Activated CD8-positive, alpha-beta memory T cell treated with anti-CD3 and anti-CD28 coated beads, Interleukin-2, amount 50 U/mL, for 1 hour (primary cell): ENCODE measurements around the gene SCRN3.
"Not testable (repeated sequence)": the region's sequence is repeated elsewhere in the genome, so short reads cannot be mapped to it uniquely, and the experiment has no call there.

Experiments
- DNase-seq: peaks from one replicate; pipeline ENCODE4 v3.0.0-alpha.2; 2020; ENCODE audit errors: extremely low read depth

Gene SCRN3

DNA sequence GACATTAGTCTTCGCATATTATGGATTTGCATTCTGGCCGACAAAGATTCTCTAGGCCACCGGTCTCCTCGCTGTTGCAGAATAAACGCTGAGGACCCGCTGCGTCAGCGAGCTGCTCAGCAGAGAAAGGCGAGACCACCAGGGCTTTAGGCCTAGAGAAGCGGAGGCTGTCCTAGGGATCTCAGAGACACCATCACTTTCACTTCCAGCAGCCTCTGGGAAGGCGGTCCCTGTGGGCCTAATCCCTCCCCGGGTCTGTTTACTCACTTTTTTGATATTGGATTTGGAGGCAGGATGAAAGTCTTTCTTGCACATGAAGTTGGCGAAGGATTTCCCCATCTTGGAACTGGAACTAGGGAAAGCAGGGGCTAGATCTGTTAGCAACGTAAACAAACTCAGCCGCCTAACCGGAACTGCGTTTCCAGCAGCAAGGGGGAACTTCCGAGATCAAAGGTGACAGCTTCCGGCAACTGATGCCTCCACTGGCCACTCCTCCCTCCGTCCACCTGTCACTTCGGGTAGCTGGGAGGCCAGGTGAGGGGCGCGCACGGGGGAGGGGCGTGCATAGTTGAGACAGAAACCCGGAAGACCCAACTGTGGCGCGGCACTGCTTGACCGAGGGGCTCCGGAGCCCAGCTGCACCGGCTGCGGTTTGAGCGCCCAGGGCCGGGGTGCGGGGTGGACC is at the start of gene SCRN3:
Gene SCRN3, plus strand, starts transcription at position 447 of the 685 bp plus-strand sequence. CDS start 2,554 bp downstream, outside the sequence.
- DNase-seq = peak; percentile 43

DNA sequence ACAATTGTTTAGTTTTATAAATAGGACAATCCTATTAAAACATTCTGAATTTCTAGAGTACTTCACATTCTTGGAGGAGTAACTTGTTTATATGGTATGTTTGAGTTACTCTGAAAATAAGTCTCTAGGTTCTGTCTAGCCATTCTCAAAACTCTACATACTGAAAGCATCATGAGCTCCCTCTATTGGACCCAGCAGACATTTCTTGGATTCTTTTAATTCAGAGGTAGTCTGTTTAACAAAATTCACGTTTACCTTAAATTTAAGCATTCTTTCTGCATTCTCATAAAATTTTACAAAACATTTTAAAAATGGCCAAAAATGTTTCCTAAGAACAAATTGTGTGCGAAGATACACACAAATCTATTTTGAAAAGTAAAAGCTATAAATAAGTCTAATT is 45.5 kb upstream of the SCRN3 start:
- no peak for DNase-seq

GRCh38 chr2:174350593-174351181 is 44.8 kb upstream of the SCRN3 start:
- no peak for DNase-seq

DNA sequence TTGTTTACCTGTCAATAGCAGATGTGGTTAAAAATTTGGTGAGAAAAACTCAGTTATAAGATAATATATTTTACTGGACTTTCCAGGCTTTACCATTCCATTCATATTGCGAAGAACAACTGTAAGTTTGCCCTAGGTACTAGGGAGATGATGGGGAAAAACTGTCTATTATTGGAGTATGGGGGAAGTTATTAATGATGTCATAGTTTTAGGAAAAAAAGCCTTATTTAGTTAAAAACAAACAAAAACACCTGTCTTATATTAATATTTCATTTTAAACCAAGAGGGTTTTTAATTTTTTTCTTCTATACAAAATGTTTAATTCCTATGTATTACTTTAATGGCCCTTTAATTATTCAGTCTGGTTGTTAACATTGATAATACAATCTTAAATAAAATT is 42.5 kb upstream of the SCRN3 start:
- DNase-seq = no peak

GRCh38 chr2:174356347-174356746 is 39.2 kb upstream of the SCRN3 start:
- DNase-seq = no peak

DNA sequence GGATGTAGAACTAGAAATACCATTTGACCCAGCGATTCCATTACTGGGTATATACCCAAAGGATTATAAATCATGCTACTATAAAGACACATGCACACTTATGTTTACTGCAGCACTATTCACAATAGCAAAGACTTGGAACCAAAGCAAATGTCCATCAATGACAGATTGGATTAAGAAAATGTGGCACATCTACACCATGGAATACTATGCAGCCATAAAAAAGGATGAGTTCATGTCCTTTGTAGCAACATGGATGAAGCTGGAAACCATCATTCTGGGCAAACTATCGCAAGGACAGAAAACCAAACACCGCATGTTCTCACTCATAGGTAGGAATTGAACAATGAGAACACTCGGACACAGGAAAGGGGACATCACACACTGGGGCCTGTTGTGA is 35.9 kb upstream of the SCRN3 start:
- DNase-seq = not testable (repeated sequence)

DNA sequence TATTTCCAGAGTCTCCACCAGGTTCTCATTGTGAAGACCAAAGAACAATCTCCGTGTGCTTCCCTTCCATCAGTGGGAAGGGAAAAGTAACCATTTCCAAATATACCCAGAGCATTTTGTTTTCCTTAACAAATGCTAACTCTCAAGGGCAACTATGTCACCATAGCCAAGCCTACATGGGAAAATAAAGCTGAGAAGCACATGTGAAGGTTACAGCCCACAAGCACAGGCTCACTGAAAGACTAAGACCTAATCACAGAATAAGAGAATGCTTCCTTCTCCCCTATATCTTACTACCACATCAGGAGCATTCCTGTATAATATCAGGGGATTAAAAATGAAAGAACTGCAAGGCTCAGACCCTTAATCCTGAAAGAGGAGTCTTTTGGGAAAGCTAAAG is 32.6 kb upstream of the SCRN3 start:
- DNase-seq = no peak

DNA sequence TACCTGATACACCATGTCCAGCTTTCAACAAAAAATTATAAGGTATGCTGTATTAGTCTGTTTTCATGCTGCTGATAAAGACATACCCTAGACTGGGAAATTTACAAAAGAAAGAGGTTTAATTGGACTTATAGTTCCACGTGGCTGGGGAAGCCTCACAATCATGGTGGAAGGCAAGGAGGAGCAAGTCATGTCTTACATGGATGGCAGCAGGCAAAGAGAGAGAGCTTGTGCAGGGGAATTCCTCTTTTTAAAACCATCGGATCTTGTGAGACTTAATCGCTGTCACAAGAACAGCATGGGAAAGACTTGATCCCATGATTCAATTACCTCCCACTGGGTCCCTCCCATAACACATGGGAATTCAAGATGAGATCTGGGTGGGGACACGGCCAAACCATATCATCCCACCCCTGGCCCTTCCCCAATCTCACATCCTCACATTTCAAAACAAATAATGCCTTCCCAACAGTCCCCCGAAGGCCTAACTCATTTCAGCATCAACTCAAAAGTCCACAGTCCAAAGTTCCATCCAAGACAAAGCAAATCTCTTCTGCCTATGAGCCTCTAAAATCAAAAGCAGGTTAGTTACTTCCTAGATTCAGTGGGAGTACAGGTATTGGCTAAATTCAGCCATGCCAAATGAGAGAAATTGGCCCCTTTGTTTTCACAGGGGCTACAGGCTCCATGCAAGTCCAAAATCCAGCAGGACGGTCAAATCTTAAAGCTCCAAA is 31.9 kb upstream of the SCRN3 start:
- DNase-seq = not testable (repeated sequence)

- no peak for DNase-seq
Measured at GRCh38 chr2:174364628-174365027, 30.9 kb upstream of the SCRN3 start.

GRCh38 chr2:174365571-174365970 is 30.0 kb upstream of the SCRN3 start:
- no peak for DNase-seq

GRCh38 chr2:174368691-174369090 is 26.8 kb upstream of the SCRN3 start:
- DNase-seq = no peak

GRCh38 chr2:174376967-174377366 is 18.6 kb upstream of the SCRN3 start:
- no peak for DNase-seq

DNA sequence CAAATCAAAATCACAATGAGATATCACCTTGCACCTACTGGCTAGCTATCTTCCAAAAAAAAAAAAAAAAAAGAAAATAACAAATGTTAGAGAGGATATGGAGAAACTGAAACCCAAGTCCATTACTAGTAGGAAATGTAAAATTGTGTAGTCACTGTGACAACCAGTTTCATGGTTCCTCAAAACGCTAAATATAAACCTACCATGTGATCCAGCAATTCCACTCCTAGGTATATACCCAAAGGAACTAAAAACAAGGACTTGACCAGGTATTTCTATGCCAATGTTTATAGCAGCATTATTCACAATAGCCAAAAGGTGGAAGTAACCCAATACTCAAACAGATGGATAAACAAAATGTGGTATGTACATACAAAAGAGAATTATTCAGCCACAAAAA is 11.7 kb upstream of the SCRN3 start:
- no peak for DNase-seq

- no peak for DNase-seq
Measured at GRCh38 chr2:174385201-174385600, 10.3 kb upstream of the SCRN3 start.

DNA sequence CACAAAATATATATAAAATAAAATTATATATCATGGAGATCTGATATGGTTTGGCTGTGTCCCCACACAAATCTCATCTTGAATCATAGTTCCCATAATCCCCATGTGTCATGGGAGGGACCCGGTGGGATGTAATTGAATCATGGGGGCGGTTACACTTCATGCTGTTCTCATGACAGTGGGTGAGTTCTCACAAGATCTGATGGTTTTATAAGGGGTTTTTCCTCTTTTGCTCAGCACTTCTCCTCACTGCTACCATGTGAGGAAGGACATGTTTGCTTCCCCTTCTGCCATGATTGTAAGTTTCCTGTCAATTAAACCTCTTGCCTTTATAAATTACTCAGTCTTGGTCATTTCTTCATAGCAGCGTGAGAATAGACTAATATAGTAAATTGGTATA is 6.8 kb upstream of the SCRN3 start:
- DNase-seq = not testable (repeated sequence)

- no peak for DNase-seq
Measured at GRCh38 chr2:174389542-174389941, 6.0 kb upstream of the SCRN3 start.

- DNase-seq = not testable (repeated sequence)
Measured at GRCh38 chr2:174390303-174390702, 5.2 kb upstream of the SCRN3 start.

DNA sequence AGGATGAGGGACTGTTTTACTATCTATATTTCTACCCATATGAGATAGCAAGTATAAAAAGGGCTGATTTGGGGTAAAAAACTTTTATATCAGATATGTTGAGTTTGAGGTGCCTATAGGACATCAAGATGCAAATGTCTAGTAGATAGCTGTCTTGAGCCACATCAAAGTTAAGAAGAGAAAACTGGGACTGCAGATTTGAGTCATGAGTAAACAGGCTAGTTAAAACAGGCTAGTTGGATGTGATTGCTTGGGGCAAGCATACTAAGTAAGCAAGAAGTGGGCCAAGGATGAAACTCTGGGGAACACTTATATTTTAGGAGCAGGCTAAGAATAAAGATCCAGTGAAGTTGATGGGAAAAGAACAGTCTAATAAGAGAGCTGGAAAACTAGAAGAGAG is 2.8 kb upstream of the SCRN3 start:
- DNase-seq = no peak

GRCh38 chr2:174395969-174396630 is 570 bp downstream of the SCRN3 start:
- DNase-seq = no peak

DNA sequence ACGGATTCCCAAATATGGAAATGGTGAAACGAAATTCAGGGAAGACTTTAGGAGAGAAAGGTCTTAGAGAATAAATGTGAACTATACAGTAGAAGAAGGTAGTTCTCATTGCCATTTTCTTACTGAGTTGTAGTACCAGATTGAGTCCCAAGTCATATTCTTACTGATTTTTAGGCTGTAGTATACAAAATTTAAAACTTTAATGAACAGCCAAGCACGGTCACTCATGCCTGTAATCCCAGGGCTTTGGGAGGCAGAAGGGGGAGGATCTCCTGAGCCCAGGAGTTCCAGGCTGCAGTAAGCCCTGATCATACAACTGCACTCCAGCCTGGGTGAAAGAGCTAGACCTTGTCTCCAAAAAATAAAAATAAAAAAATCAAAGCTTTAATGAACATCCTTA is 2.2 kb downstream of the SCRN3 start:
- no peak for DNase-seq

GRCh38 chr2:174399171-174399570 is 3.6 kb downstream of the SCRN3 start:
- no peak for DNase-seq

DNA sequence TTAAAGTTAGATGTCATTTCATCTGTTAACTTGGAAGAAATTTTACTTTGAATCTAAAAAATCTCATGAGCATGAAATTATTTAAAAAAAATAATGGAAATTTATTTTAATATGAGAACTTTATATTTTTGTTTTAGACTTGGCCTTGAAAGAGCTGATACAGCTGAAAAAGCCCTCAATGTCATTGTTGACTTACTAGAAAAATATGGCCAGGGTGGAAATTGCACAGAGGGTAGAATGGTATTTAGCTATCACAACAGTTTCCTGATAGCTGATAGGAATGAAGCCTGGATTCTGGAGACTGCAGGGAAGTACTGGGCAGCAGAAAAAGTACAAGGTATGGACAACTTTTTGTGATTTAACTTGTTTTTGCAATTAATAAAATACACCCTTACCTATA is 5.3 kb downstream of the SCRN3 start:
- DNase-seq = no peak

DNA sequence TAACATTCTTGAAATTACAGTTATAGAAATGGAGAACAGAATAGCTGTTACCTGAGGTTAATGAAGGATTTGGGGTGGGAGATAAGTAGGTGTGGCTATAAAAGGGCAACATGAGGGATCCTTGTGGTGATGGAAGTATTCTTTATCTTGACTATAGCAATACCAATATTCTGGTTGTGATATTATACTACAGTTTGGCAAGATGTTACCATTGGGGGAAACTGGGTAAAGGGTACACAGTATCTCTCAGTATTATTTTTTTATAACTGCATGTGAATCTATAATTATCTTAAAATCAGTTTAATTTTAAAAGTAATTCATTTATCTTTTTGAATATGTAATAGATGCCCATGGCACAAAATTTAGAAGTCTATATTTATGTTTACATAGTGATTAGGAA is 8.1 kb downstream of the SCRN3 start:
- DNase-seq = no peak
